ENCODE data around the gene KCNJ6.

Gene KCNJ6

DNA sequence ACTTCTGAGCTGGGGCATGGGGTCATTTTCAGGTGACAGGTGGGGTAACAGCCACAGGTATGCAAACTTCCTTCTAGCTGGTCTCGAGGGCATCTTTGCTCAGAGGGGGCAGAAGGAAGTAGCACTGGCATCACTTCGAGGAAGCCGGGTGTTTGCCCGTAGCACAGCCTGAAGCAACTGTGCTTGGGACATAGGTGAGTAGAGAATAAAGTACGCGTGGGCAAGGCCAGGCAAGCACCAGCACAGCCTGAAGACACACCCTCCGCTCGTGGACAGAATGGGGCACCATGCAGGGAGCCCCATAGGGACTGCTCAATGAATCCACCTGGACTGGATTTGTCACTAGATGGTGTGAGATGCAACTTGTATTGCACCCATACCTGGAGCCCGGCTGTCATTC lies 167.1 kb downstream of the KCNJ6 start:
- TF ChIP-seq, protein P1, sequence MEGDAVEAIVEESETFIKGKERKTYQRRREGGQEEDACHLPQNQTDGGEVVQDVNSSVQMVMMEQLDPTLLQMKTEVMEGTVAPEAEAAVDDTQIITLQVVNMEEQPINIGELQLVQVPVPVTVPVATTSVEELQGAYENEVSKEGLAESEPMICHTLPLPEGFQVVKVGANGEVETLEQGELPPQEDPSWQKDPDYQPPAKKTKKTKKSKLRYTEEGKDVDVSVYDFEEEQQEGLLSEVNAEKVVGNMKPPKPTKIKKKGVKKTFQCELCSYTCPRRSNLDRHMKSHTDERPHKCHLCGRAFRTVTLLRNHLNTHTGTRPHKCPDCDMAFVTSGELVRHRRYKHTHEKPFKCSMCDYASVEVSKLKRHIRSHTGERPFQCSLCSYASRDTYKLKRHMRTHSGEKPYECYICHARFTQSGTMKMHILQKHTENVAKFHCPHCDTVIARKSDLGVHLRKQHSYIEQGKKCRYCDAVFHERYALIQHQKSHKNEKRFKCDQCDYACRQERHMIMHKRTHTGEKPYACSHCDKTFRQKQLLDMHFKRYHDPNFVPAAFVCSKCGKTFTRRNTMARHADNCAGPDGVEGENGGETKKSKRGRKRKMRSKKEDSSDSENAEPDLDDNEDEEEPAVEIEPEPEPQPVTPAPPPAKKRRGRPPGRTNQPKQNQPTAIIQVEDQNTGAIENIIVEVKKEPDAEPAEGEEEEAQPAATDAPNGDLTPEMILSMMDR (IDR thresholded peaks at IDR 0.05; ENCODE audit: low read length, missing control alignments): no peak
- no peak overlapping the region for H3K4me3 ChIP-seq (replicated peaks; ENCODE audit: low read depth, low read length)
- DNase-seq (ENCODE audit: low read depth): no peak

DNA sequence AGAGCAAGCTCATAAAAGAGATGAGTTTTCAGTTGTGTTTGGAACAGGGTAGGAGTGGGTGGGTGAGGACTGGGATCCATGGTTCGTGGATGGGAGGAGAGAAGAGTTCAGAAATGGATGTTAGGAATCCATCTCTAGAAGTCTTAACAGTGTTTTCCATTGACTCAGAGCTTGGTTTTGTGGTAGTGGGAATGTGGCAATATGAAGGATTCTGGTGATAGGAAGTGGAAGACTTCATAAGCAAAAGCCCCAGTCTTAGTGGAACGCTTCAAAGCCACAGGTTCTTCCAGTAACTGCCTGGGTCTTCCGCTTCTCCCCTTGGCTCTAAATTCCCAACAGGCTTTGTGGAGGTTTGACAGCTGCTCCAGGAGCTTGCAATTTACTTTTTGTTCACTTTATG lies 167.9 kb downstream of the KCNJ6 start:
- DNase-seq (ENCODE audit: low read depth): no peak
- no peak overlapping the region for H3K4me3 ChIP-seq (replicated peaks; ENCODE audit: low read depth, low read length)
- TF ChIP-seq, protein P1 (IDR thresholded peaks at IDR 0.05; ENCODE audit: low read length, missing control alignments): no peak

DNA sequence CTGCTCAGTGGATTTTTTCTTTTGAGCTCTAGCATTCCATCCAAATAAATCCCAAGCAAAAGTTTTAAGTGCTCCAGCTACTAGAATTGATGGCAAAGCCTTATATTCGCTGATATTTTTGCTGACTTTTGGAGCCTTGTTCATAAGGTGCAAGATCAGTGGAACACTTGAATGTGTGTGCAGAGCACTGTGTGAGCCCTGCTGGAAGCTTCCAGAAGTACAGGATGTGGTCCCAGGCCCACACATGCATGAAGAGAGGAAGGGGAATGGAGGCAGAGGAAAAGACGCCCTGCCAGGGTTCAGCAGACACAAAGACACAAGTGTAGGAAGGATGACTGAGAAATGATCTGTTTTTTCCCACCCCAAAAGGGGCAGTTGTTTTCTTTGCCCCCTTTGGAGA lies 169.4 kb downstream of the KCNJ6 start:
- TF ChIP-seq, protein P1 (IDR thresholded peaks at IDR 0.05; ENCODE audit: low read length, missing control alignments): no peak
- no peak overlapping the region for H3K4me3 ChIP-seq (replicated peaks; ENCODE audit: low read depth, low read length)
- DNase-seq (ENCODE audit: low read depth): no peak

DNA sequence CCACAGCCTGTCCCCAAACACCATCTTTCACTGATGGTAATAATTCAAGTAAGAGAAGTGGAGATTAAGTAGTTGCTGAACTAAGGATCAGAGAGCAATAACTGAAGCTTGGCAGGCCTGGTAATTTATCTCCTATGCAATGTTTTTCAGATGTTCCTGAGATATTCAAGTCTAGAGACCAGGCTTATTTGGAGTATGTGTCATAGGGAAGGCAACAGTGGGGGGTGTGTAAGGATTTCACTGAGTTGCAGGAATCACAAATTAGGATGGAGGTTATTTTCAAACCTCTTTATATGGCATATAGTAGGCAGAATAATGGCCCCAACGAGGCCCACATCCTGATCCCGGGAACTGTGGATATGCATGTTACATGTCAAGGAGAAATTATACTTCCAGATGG lies 171.7 kb downstream of the KCNJ6 start:
- no peak overlapping the region for H3K4me3 ChIP-seq (replicated peaks; ENCODE audit: low read depth, low read length)
- TF ChIP-seq, protein P1 (IDR thresholded peaks at IDR 0.05; ENCODE audit: low read length, missing control alignments): no peak
- no peak for DNase-seq (ENCODE audit: low read depth)

DNA sequence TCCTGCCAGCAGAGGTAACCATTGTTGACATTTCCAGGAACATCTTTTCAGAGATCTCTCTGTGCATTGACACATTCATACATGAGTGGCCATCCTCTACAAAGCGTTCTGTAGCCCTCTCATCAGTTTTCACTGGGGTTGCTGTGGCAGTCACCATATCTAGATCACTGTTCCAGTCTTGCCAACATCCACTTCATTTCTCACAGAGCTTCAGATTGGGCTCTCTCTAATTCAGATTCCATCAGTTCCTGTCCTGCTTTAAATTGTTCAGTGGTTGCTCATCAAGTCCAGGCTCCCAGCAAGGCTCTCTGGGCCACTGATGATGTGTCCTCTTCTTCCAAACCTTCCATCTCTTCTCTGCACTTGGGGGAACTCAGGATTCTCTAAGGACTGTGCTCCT lies 173.7 kb downstream of the KCNJ6 start:
- no peak overlapping the region for H3K4me3 ChIP-seq (replicated peaks; ENCODE audit: low read depth, low read length)
- TF ChIP-seq, protein P1 (IDR thresholded peaks at IDR 0.05; ENCODE audit: low read length, missing control alignments): no peak
- DNase-seq (ENCODE audit: low read depth): no peak

DNA sequence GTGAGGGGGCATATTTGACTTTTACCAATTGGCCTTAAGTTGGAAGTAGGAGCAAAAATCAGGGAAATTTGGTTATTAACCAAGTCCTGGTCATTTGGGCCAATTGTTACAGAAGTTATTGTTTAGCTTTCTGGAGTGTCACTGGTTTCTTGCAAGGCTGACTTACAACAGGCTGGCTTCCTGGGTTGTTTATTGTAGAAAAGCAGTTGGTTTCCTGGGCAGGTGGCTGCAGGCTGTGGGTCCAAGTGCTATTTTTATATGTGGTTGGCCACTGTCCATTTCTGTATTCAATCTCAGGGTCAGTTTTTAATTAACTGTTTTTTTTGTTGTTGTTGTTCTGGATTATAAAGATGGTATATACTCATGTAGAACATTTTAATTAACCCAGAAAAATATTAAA lies 174.1 kb downstream of the KCNJ6 start:
- H3K4me3 ChIP-seq (replicated peaks; ENCODE audit: low read depth, low read length): no peak overlapping the region
- TF ChIP-seq, protein P1 (IDR thresholded peaks at IDR 0.05; ENCODE audit: low read length, missing control alignments): no peak
- no peak for DNase-seq (ENCODE audit: low read depth)

DNA sequence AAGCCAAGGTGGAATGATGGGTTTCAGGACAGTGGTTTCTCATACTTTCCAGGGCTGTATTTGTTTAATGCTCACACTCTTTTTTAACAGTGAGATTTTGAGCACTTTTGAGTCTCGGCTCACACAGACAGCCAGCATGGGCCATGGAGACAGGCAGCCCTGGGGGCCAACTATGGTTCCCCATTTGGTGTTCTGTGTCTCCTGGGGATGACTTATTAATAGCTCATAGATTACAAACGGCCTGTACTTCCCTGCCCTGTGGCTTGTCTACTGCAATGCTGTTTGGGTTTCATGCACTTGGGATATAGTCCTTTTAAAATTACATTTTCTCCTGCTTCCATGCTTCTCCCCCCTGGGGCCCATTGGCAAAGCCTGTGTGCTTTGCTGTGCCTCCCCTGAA lies 178.3 kb downstream of the KCNJ6 start:
- H3K4me3 ChIP-seq (replicated peaks; ENCODE audit: low read depth, low read length): no peak overlapping the region
- no peak for DNase-seq (ENCODE audit: low read depth)
- TF ChIP-seq, protein P1 (IDR thresholded peaks at IDR 0.05; ENCODE audit: low read length, missing control alignments): no peak
